Fibroblast of skin of left biceps (primary cell): Measurements from ENCODE around the gene TRPC6.

Experiments
- DNase-seq, 2 experiments: peaks; one replicate each; pipeline ENCODE4 v3.0.0-alpha.2; 2013; ENCODE audit warnings: low read depth in 2 of 2

TRPC6 gene

GRCh38 chr11:101583251-101584128 lies at the start of gene TRPC6:
Gene TRPC6 (minus strand): TSS chr11:101584007. CDS start chr11:101583503, 504 bp downstream.
- no peak for DNase-seq

- no peak for DNase-seq
Observed at GRCh38 chr11:101620026-101620425, 36.2 kb upstream of the TRPC6 start.

DNA sequence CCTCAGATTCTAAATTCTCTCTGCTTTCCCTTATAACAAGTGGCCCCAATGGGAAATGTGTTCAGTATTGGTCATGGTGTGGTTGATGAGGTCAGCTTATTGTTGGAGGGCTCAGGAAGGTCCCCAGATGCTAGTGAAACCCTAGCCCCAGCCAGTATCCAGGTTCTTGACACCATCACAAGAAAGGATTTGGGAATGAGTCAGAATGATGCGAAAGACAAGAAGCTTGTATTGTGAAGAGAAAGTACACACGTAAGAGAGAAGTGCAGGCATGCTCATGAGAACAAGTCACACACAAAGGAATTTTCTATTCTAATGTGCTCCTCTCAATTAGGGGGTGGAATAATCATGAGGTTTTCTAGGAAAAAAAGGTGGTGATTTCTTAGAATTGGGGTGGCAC lies 34.9 kb upstream of the TRPC6 start:
- peak; percentile 11 to 25 for DNase-seq

DNA sequence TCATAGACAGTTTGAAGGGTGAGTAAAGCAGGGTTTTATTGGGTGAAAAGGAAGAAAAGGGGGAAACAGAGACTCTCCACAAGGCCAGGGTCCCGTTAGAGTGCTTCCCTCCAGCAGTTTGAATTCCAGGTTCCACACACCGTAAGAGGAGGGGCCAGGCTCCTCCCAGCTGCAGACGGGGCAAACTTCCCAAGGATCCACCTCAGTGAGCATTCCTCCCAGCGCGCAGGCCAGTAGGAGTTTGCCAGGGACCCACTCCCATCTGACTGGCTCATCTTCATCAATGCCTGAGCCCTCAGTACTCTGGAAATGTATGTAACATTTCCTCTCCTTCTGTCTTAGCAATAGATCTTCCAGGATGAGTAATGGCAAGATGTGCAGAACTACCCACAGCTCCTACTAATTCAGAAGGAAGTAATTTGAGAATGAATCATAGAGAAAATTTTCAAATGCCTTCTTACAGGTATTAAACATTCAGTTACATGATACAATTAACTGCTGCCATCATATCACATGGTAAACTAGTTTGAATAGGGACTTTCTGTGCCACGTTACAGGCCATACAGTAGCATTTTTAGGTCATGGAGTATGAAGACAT lies 34.0 kb upstream of the TRPC6 start:
- DNase-seq, result peak in 1 of 2 experiments; percentile 1

GRCh38 chr11:101612481-101612880 lies 28.7 kb upstream of the TRPC6 start:
- DNase-seq, result no peak

DNA sequence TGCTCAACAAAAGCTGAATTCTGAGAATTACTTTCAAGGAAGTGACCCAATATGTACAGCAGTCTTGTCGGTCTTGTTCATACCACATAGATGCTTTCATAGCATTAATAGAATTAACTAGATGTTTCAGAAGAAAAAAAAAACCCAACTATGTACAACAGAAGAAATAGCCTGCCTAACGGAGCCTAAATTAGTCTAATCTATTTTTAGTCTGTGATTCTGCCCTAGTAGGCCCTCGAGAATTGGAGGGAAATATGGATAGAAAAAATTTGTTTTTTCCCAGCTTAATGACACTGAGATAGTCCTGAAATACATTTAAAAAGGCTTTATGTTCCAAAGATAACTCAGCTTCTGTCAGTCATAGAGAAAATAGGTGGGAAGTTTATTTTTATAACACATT lies 17.1 kb upstream of the TRPC6 start:
- DNase-seq, result no peak

- no peak for DNase-seq
Observed at GRCh38 chr11:101586965-101587364, 3.2 kb upstream of the TRPC6 start.

DNA sequence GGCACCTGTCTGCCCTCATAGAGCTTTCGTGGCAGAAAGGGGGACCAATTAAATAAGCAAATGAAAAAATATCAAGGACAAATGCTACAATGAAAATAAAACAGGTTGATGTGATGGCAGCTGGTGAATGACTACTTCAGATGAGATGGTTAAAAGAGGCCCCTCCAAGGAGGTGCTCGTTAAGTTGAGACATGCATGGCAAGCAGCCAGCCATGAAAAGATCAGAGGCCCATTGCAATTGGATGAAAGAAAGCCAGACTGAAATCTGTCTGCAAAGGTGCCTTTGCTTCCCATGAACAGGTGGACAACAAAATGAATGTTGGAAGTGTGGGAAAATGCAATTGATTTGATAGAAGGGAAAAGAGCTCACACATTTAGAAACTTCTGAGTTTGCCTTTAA lies 848 bp upstream of the TRPC6 start:
- DNase-seq, result no peak

GRCh38 chr11:101584129-101584515 lies 315 bp upstream of the TRPC6 start:
- no peak for DNase-seq

DNA sequence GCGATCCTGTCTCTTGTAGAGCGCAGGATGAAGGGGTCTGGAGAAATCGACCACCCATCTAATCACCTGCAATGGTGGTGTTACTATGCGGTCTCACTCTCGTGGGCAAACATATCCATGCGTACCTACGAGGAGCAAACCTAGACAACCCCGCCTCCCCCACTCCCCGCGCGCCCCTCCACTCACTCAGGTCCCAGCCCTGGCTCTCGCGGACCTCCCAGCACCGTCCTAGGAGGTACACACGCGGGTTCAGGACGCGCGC lies 887 bp downstream of the TRPC6 start:
- DNase-seq, result no peak

- no peak for DNase-seq
Observed at GRCh38 chr11:101582236-101582988, 1.4 kb downstream of the TRPC6 start.

- DNase-seq, result no peak
Observed at GRCh38 chr11:101577461-101577860, 6.3 kb downstream of the TRPC6 start.

GRCh38 chr11:101576456-101576855 lies 7.4 kb downstream of the TRPC6 start:
- no peak for DNase-seq

- DNase-seq, result no peak
Observed at GRCh38 chr11:101574886-101575285, 8.9 kb downstream of the TRPC6 start.

DNA sequence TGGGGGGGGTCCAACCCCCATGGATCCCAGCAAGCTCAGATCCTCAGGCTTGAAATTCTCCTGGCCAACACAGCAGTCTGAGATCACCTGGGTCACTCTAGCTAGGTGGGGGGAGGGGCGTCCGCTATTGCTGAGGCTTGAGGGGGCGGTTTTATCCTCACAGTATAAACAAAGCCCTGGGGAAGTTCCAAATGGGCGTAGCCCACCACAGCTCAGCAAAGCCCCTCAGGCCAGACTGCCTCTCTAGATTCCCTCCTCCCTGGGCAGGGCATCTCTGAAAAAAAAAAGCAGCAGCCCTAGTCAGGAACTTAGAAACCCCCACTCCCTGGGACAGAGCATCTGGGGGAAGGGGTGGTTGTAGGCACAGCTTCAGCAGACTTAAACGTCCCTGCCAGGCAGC lies 16.7 kb downstream of the TRPC6 start:
- no peak for DNase-seq

- DNase-seq, result no peak
Observed at GRCh38 chr11:101566626-101567025, 17.2 kb downstream of the TRPC6 start.

- DNase-seq, result no peak
Observed at GRCh38 chr11:101563166-101563565, 20.6 kb downstream of the TRPC6 start.

DNA sequence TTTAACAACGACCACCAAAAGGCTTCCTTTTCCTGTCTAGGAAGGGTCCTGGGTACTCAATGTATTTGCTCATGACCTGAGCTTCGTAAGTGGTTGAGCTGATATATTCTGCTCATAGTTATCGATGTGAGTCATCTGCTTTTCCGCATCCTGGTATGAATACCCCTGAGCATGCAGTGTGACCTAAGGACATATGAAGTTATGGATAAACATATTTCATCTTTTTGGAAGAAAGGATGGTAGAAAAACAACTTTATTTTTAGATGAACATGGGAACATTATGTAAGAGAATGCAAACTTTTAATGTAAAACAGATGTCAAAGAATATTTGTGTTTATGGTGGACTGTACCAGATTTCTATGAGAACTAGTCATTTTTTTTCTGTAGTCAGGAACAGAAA lies 28.4 kb downstream of the TRPC6 start:
- DNase-seq, result peak; percentile 12 to 24

DNA sequence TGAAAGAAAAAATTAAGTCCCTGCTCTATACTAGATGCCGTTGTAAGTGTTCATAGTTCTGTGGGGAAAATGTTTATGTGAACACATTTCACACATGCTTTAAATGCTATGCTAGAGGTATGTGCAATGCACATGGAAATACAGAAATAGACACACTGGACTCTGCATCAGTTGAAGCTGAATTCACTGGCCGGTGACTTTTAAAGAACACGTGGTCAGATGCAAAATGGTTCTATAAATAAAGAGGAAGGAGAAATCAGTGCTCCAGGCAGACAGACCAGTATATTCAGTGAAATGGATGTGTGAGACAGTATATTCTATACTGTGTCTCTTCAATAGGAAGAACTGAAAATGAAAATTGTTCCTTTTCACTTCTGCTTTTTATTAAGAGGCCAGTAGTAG lies 29.9 kb downstream of the TRPC6 start:
- peak in 1 of 2 experiments; percentile 3 for DNase-seq

- DNase-seq, result no peak
Observed at GRCh38 chr11:101552888-101553287, 30.9 kb downstream of the TRPC6 start.

DNA sequence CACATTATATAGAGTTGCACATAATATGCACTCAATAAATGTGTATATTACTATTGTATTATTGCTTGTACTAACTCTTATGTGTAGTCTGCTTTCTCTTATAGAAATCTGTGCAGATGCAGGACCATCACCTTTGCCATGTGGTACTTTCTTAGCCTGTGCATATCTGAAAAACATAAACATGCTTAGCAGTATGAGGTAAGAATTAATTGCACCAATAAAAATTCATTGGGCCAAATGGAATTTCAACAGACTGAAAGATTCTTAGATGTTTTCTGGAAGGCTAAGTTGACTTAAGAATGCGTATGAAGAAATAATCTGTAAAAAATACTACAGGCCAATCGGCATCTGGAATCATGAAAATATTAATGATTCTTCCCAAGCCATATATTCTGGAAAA lies 55.3 kb downstream of the TRPC6 start:
- DNase-seq, result no peak

DNA sequence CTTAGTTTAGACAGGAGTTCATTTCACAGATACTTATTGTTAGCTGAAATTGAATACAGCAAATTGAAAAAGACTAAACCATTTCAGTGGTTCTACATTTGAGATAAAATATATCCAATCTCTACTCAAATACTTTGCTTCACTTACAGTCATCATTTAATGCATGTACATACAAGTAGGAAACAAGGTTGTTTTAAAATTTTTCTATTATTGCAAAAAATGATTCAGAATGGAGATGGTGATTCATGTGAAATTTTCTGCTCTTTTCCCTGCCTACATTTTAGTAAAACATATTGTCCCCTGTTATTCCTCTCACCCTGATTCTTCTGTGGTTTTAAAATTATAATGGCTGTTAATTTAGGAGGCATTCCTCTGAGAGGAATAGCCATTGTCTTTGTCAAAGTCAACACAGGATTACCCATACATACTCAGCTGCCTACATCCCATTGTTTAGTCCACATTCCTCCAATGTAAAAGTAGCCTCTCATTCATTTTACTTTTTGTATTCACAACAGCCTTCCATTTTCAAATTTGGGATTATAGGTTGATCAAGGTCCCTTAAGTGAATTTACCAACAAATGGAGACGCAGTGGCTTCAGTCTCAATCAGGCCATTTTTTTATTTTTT lies 60.1 kb downstream of the TRPC6 start:
- DNase-seq, result no peak
